ENCODE results near the gene MTHFD1L.

MTHFD1L gene

DNA sequence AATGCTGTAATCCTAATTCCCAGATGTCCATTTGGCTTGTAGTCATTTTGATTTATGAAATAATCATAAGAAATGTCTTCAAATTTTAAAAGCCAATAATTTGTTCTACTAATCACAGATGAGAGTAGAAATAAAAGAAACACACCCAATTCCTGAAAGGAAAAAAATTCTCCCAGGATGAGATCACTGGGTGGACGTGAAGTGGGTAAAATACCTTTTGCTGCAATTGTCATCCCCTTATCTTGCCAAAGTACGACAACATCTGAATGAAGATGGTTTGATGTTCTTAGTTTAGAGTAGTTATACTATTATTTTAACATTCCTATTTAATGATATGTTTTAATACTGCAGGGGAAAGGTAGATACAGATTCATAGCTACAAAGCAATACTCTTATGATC lies 33.7 kb downstream of the MTHFD1L start:
- no peak for DNase-seq

DNA sequence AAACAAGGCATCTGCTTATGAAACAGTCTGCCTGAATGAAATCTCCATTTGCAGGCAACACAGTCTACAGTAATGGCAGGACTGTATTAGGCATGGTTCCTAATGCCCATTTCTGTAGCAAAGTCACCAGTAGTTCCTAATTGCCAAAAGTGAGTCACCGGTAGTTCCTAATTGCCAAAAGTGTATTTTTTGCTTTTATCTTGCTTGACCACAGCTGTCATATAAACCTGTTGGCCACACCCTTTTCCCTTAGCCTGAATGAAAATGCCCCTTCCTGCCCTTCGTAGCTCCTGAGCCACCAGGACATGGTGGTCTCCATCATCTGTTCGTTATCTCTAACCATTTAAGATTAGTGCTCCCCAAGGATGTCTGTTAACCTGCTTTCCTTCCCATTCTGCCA lies 34.5 kb downstream of the MTHFD1L start:
- no peak for DNase-seq

DNA sequence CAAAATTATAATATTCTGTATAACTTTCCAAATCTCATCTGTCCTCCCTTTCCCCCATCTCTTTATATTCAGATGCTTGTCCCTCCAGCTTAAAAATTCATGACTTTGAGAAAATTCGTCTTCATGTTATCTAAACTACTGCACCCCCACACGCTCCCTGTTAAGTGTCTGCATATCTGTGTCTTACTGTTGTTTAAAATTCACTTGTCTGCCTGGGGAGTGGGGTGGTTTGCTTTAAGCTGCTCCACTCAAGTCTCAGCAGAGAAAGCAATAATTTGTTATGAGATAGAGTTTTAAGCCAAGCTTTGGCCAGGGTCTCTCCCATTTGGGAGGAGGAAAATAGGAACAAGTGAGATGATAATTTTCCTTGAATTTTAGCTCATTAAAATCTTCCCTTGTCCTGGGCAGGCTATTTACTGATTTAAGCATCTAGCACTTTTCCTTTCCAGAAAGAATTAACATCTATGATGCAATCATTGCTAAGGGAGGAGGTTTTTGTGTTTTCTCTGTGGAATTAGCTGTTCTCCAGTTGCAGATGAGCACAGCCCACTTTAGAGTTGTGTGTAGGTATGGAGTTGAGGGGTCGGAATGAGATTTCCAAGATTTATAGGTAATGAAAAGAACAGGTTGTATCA lies 36.8 kb downstream of the MTHFD1L start:
- no peak for DNase-seq

DNA sequence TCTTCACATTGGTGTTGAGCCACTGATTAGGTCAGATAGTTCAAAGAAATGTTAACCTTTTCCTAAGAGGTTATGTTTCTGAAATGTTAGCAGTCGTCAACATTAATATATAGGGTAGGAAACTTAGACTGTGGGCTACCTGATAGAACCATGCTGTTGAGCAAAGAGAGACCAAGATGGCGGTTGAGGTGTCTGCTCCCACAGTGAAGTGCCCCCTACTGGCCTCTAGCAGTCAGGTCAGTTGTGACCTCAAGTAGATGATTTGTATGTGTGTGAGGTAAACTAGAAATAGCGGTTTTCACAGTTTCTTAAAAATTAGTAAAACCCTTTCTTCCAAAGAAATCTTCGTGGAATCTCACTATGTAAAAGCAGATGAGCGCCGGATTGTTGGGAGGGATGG lies 40.3 kb downstream of the MTHFD1L start:
- no peak for DNase-seq

DNA sequence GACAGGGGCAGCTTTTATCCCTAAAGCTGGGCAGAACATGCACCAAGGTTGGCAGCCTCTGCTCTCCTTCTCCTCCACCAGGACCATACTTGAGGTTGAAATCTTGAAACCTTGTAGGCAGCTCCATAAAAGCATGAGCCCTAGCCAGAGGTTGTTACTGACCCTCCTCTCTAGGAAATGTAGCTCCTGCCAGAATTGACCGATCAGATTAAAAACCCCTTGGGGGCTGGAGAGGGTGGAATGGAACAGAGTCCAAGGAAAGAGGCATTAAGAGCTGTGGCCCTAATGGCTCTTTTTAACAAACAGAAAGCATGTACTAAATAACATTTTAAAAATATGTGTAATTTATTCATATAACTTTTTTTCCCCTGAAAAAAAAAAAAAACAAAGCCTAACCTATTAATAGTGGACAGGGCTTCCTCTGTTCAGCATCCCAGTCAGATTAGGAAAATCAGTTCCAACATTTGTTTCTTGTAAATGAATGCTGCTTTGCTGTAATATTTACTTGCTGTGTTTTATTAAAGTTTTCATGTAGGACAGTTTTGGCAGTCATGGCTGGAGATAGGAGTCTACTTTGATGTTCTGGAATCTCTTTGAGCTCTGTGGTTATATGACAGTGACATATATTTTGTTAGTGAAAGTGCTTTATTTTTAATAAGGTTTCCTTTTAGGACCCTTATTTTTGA lies 41.3 kb downstream of the MTHFD1L start:
- DNase-seq: no peak

DNA sequence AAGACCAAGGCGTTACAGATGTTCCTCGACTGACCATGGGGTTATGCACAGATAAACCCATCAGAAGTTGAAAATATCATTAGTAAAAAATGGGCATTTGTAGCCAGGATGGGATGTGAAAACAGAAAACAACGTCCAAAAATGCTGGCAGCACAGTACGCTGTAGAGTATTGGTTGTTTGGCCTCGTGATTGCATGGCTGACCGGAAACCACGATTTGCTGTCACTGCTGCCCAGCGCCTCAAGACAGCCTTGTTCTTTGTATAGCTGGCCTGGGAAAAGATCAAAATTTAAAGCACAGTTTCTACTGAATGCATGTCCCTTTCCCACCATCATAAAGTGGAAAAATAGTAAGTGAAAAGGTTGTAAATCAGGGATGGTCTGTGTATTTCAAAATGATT lies 41.9 kb downstream of the MTHFD1L start:
- DNase-seq: no peak

DNA sequence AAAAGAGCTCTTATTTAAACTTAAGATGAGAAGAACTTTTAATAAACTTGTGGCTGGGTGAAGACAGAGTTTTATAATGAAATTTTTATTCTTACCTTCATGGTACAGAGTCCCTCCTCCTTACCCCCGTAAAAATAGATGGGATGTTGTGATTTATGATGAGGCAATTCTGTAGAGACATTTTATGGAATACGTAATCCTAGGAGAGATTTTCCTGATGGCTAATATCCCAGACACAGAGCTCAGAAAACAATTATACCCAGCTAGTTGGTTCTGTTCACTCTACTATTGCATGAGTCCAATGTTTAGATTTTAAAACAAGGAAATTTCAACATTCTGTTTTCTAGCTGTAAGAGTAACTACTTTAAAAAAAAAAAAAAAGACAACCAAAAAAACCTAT lies 43.4 kb downstream of the MTHFD1L start:
- DNase-seq: no peak

DNA sequence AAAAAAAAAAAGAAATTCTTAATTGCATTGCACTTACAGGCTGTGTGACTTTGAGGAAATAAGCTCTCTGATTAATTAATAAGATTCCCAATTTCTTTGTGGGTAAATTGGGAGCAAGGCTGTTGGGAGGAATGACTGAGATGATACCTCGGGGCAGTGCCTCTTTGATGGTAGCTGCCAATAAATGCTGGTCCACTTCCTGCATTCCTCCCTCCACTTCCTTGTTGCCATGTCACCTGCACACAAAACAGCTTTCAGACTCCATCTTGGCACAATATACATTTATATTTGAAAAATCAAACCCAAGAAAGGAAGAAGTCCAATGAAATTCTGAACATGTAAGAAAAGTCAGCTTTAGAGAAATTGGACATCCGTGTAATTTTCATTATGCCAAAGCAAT lies 45.1 kb downstream of the MTHFD1L start:
- DNase-seq: no peak

DNA sequence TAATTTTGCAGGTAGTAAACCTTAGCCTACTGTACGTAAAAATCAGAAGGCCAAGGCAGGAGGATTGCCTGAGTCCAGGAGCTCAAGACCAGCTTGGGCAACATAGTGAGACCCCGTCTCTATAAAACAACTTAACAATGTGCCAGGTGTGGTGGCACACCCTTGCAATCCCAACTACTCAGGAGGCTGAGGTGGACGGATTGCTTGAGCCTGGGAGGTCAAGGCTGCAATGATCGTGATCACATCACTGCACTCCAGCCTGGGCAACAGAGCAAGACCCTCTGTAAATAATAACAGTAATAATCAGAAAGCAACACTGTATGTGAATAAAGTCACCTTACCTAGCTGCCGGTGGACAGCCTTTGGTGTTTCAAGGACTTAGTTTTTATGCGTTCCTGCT lies 48.9 kb downstream of the MTHFD1L start:
- DNase-seq: no peak

DNA sequence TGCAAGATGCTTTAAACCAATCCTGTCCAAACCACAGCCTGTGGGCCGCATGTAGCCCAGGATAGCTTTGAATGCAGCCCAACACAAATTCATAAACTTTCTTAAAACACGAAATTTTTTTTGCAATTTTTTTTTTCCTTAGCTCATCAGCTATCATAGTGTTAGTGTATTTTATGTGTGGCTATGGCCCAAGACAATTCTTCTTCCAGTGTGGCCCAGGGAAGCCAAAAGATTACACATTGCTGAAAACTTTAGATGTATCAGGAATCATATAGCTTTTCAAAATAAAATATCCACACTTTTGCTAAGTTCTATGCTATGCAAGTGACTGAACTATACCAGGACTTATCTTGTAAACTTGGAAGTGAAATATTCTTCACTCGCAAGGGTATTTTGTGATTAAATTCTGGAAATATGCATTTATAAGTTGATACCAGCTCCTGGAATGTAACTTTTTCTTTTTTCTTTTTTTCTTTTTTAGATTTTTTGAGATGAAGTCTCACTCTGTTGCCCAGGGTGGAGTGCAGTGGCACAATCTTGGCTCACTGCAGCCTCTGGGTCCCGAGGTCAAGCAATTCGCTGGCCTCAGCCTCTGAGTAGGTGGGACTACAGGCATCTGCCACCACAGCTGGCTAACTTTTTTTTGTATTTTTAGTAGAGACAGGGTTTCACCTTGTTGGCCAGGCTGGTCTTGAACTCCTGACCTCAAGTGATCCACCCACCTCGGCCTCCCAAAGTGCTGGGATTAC lies 49.8 kb downstream of the MTHFD1L start:
- no peak for DNase-seq

DNA sequence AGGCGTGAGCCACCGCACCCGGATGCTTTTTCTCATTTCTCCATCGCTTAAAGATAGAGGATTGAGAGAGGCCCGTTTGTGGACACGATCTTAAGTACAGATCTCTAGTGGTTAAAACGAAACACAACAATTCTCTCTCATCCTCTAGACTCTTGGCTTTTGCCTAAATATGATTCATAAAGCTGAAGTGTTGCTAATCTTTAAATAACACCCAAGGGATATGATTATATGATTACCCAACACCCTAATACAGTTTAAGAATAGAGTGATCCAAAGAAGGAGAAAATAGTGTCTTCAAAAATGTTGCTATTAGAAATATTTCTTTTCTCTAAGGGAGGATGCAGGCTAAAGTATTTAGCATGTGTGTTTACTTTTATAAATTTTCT lies 50.4 kb downstream of the MTHFD1L start:
- DNase-seq: no peak

DNA sequence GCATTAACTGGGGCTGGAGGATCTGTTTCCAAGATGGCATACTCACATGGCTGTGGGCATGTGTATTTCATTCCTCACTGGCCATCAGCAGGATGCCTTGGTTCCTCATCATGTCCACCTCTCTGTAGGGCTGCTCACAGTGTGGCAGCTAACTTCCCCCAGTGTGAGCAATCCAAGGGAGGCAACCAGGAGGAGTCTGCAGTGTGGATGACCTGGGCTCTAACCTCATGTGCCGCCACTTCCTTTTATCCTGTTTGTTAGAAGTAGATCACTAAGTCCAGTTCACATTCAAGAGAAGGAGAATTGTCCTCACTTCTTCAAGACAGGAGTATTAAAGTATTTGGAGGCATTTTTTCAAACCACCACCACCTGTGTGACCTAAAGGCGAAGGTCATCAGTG lies 54.4 kb downstream of the MTHFD1L start:
- no peak for DNase-seq

DNA sequence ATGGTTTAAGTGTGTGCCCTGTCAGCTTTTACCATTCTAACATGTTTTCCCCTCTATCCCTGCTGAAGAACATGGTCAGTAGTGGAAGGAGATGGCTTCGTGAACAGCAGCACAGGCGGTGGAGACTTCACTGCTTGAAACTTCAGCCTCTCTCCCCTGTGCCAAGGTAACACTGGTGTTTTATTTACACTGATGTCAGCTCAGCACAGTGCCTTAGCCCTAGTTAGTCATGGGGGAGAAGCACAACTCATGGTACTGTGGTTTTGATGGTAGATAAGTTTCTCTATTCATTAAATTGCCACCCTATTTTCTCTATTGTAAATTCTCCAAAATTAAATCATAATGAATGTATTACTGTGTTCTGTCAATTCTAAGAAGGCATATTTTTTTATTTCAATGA lies 56.6 kb downstream of the MTHFD1L start:
- DNase-seq: no peak

DNA sequence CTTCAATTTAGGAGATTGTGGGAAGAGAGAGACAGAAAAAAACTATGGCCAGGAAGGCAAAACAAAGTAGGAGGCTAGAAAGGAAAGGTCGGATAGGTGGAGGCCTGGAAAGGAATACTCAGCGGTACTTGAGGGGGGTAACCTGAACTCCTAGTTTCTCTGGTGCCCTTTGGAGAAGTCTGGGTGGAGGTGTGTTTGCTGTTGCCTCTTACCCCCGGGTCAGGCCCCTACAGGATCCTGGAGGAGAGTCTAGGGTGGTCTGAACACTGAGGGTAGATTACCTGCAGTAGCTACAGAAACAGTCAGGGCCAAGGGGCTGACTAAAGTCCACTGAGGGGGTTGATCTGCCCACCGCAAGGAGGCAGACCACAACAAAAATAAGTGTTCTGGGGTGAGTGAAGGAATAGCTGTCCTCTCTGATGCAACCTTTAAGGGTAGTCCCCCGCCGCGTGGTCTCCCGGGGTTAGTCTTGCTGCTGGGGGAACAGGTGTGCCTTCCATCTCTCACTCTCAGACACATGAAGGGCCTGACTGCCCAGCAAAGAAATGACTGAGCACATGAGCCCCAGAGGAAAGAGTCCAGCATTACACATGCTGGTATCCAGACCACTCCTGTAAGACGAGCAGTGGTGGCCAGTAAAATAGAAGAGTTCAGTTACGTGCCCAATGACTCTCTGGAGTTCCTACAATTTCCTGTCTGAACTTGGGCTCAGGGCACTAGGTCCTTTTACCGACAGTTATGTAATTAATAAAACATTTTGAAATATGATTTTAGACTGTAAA lies 59.5 kb downstream of the MTHFD1L start:
- DNase-seq: no peak

DNA sequence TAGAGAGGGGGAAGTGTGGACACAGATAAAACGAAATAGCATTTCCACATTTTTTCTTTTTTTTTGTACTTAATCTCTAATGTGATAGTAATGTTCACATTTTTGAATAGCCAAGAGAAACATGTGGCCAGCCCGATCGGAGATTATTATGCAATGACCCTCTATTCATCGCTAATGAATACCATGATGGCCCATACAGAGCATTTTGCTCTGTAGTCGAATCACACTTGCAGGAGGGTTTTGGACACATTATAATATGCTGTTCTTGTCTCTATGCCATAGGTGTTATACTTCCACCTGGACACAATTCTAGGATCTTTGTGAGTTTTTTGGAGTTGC lies 60.1 kb downstream of the MTHFD1L start:
- DNase-seq: no peak

DNA sequence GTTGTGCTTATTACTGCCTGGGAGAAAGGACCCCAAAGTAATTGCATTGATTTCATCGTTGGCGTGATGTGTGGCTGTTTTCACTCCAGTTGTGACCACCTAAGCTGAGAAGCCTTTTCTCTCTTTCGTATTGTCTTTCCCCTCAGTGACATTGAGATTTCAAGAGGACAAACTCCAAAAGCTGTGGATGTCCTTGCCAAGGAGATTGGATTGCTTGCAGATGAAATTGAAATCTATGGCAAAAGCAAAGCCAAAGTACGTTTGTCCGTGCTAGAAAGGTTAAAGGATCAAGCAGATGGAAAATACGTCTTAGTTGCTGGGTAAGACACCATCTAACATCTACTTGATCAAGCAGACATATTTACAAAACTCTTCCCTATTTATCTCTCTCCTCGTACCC lies 60.5 kb downstream of the MTHFD1L start:
- no peak for DNase-seq

DNA sequence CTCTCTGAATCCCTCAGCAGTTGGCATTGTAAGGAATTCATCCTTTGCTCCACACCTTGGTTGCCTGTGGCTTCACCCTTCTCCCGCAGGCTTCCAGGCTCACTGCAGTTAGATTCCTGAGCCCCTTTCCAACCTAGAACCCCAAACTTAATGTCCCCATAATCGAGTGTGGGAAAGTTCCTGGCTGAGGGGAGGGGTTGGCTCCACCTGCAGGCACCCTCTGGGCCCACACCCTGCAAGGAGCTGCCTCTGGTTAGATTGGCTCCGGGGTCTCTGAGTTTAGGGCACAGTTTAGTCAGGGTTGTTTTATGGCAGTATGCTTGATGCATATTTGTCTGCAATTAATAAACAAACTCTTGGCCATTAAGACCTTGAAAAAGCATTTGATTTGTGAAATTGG lies 63.4 kb downstream of the MTHFD1L start:
- DNase-seq: no peak

DNA sequence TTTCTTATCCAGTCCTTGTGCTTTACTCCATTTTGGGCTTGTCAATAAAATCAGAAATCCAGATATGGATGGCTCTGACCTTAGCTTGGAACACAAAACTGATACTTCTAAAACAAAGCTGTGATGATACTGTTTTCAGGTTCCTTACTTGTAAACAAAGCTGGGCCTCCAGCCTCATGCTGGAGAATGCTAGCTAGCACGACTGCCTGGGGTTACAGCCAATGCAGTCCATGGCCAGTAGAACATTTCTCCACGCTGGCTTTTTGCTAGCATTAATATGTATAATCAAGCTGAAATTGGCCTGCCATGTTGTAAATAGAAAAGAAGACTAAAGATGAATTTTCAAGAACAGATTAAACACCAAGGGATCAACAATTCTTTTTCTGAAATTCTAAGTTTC lies 63.9 kb downstream of the MTHFD1L start:
- no peak for DNase-seq

DNA sequence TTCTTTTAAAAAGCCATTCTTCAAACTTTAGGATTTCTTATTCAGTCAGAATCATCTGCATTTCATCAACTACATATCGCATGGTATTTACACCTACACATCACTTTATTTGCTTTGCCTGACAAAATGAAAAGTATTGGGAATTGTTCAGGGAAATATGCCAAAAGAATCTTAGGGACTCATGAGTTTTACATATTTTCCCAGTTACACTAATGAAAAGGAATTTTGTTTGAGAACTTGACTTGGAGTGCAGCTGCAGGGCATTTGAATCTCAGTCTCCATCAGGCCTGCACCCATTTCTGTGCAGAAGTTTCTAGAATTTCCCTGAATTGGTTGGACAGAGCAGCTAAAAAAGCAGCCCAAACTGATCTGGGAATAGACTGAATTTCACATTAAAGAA lies 65.3 kb downstream of the MTHFD1L start:
- no peak for DNase-seq

DNA sequence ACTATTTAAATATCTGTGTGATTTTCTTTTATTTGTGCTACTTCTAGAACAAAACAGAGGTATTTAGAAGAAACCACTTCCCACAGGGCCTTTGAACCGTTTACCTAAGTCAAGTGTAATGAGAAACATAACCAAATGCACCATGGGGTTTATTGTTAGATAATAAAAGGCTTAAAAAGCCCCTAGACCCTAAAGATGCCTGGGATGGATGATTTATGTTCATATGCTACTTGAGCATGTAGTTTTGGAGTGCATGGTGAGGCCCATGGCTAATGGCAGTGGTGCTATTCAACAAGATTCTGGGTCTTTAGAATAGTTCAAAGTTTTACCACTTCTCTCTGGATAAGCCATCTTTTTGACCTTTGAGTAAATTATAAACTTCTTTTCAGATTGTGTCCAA lies 65.9 kb downstream of the MTHFD1L start:
- DNase-seq: no peak

DNA sequence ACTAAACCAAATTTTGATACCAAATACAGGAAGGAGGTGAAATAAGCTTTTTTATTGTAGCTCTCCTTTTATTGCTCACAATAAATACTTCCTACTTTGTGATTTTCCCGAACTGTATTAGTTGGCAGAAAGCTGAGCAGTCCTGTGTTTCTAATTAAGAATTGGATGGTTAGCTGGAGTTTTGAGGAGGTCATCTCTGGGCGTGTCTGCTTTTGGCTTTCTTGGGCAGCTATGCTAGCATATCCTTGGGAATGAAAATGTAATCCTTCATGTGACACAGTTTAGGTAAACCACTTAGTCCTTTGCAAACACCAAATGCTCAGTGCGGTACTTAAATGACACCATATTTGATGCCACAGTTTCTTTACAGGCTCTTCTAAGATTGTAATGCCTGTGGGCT lies 67.5 kb downstream of the MTHFD1L start:
- no peak for DNase-seq

DNA sequence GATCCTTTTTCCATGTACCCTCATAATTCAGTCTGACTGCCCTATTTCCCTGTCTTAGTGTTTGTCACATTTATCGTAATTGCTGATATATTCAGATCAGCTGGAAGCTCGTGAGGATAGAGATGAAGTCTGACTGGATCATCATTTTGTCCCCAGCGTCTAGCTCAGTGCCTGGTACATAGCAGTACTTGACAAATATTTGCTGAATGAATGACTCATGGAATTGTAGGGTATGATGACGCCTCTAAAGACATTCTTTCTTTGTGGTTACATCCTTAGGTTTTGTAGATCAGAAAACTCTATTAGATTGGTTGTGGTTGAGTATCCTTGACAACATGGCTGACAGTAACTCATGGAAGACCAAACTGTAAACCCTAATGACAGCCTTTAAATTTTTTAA lies 68.9 kb downstream of the MTHFD1L start:
- DNase-seq: no peak

DNA sequence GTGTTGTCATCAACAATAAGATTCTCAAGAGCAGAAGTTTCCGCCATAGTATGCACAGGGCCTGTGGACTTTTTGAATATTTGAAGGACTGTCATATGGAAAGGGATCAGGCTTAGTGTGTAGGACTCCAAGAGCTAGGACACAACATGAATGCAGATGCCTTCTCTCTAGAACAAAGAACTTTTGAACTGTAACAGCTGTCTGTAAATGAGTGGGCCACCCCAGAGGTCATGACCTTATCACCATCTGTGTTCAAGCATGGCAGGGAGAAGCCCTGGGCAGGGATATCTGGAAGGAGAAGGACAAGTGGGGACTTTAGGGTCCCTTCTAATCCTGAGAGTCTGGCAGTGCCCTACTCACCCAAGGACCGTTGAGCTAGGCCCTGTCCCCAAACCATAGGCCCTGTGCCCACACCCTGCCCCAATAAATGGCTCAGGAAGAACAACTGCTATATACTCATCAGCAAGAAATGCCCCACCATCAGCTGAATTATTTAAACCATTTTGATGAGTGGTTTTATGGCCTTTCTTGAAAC lies 70.6 kb downstream of the MTHFD1L start:
- no peak for DNase-seq
